GM18868 (cell line): Measurements from ENCODE around the gene TUBB8B.
"Not testable (repeated sequence)": the region's sequence is repeated elsewhere in the genome, so short reads cannot be mapped to it uniquely, and the experiment has no call there.

Experiments used
- ATAC-seq: cut with Tn5 transposase; IDR thresholded peaks from one replicate; pipeline ENCODE4 v1.9.1; 2021; ENCODE audit warnings: mild to moderate bottlenecking, moderate library complexity; ENCODE audit not compliant: unreplicated experiment

TUBB8B gene

DNA sequence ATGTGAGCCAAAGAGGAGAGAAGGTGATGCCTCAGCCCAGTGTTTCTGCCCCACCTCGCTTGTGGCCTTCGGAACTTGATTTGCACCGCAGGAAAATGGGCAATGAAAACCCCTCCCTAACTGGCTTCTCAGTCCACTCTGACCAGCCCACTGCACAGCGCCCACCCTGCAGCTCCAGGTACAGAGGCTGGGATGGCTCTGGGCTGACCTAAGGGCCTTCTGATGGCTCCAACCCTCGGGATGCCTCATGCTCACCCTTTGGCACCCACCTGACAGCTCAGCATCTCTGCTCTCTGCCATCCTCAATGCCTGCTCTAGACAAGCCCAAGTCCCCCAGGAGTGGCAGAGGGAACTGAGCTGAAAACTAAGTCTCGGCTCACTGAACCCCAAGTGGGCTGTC, 36.2 kb downstream of the TUBB8B start:
- ATAC-seq: not testable (repeated sequence)

DNA sequence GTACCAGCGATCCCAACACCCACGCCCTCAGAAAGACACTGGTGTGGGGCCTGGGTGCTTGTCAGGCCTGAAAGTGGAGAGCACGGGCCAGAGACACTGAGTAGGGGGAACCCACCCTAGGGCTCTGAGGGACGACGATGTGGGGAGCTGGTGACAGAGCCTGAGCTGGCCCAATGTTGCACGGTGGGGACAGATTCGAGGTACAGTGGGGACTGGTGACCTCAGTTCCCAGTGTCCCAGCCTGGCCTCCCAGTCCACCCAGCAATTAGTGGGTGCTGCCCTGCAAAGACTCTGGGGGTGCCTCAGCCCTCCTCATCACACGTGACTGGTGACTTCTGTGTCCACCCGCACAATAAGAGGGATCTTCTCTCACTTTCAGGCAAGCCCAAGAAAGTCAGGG, 36.6 kb downstream of the TUBB8B start:
- ATAC-seq: not testable (repeated sequence)

DNA sequence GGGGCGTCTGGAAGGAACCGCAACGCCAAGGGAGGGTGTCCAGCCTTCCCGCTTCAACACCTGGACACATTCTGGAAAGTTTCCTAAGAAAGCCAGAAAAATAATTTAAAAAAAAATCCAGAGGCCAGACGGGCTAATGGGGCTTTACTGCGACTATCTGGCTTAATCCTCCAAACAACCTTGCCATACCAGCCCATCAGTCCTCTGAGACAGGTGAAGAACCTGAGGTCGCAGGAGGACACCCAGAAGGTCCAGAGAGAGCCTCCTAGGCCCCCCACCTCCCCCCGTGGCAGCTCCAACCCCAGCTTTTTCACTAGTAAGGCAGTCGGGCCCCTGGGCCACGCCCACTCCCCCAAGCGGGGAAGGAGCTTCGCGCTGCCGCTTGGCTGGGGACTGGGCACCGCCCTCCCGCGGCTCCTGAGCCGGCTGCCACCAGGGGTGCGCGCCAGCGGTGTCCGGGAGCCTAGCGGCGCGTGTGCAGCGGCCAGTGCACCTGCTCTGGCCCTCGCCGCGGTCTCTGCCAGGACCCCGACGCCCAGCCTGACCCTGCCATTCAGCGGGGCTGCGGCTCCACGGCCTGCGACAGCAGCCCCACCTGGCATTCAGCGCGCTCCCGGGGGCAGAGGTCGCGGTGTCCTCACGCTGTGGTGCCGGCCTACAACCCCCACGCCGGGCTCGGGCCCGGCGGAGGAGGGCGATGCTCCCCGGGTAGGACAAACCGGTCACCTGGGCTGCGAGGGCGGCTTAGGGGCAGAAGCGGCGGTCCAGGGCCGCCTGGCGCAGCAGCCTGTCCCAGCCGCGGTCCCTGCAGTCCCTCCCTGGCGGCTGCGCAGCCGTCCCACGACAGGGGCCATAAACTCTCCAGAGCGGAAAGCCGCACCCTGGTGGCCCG, 37.8 kb downstream of the TUBB8B start:
- not testable (repeated sequence) for ATAC-seq

DNA sequence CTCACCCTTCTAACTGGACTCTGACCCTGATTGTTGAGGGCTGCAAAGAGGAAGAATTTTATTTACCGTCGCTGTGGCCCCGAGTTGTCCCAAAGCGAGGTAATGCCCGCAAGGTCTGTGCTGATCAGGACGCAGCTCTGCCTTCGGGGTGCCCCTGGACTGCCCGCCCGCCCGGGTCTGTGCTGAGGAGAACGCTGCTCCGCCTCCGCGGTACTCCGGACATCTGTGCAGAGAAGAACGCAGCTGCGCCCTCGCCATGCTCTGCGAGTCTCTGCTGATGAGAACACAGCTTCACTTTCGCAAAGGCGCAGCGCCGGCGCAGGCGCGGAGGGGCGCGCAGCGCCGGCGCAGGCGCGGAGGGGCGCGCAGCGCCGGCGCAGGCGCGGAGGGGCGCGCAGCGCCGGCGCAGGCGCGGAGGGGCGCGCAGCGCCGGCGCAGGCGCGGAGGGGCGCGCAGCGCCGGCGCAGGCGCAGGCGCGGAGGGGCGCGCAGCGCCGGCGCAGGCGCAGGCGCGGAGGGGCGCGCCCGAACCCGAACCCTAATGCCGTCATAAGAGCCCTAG, 38.7 kb downstream of the TUBB8B start:
- not testable (repeated sequence) for ATAC-seq

DNA sequence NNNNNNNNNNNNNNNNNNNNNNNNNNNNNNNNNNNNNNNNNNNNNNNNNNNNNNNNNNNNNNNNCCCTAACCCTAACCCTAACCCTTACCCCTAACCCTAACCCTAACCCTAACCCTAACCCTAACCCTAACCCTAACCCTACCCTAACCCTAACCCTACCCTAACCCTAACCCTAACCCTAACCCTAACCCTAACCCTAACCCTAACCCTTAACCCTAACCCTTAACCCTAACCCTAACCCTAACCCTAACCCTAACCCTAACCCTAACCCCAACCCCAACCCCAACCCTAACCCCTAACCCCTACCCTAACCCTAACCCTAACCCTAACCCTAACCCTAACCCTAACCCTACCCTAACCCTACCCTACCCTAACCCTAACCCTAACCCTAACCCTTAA, 39.5 kb downstream of the TUBB8B start:
- ATAC-seq: not testable (repeated sequence)
